HepG2 (cell line): ENCODE data around the gene POP7.

Experiments used
- DBP ChIP-seq: sonication (generic); formaldehyde crosslinking; IDR thresholded peaks from 2 replicates; pipeline ENCODE4 v1.4.0; 2020; ENCODE audit warnings: missing genetic modification reagents; ENCODE audit errors: not compliant biosample characterization
- EZH2 ChIP-seq: conservative IDR thresholded peaks from 2 replicates; pipeline ENCODE4 v1.6.1; 2012; ENCODE audit warnings: mild to moderate bottlenecking, low read depth, low read length, moderate library complexity
- JUNB ChIP-seq: sonication (generic); formaldehyde crosslinking; IDR thresholded peaks from 2 replicates; pipeline ENCODE4 v1.8.0; 2022; ENCODE audit warnings: missing genetic modification reagents, mild to moderate bottlenecking, borderline replicate concordance
- JUND ChIP-seq: sonication (generic); formaldehyde crosslinking; IDR thresholded peaks from 2 replicates; pipeline ENCODE4 v1.8.0; 2022; ENCODE audit warnings: mild to moderate bottlenecking, missing genetic modification reagents
- NFIC ChIP-seq: IDR thresholded peaks from 2 replicates; pipeline ENCODE4 v1.6.1; 2012; ENCODE audit warnings: mild to moderate bottlenecking, low read length, inconsistent platforms
- RNF2 ChIP-seq: fragments of 450-650 bp; conservative IDR thresholded peaks from 2 replicates; pipeline ENCODE4 v1.6.1; 2016; ENCODE audit warnings: low read depth
- SETDB1 ChIP-seq: sonication (generic); formaldehyde crosslinking; IDR thresholded peaks from 2 replicates; pipeline ENCODE4 v1.5.1; 2020; ENCODE audit warnings: missing genetic modification reagents, mild to moderate bottlenecking, borderline replicate concordance
- TP53 ChIP-seq: sonication (generic); formaldehyde crosslinking; conservative IDR thresholded peaks from 2 replicates; pipeline ENCODE4 v1.4.0; 2020; ENCODE audit warnings: missing genetic modification reagents
- ZNF777 ChIP-seq: sonication (generic); formaldehyde crosslinking; IDR thresholded peaks from 2 replicates; pipeline ENCODE4 v1.4.0; 2020; ENCODE audit warnings: missing genetic modification reagents
- TF ChIP-seq, protein P1 (sequence below): sonication (generic); formaldehyde crosslinking; IDR thresholded peaks from 2 replicates; pipeline ENCODE4 v1.5.0; 2020; ENCODE audit warnings: mild to moderate bottlenecking, missing genetic modification reagents, moderate library complexity

- TF ChIP-seq DBP (CRISPR knock-in tag) (no peak), TP53 (CRISPR knock-in tag) (0 out of 2 replicates have a peak, but pooled peaks have one; percentile 47), JUND (CRISPR knock-in tag) (no peak), SETDB1 (CRISPR knock-in tag) (no peak), ZNF777 (CRISPR knock-in tag) (no peak), JUNB (no peak), EZH2 (no peak), NFIC (no peak), RNF2 (no peak)
- TF ChIP-seq, protein P1, sequence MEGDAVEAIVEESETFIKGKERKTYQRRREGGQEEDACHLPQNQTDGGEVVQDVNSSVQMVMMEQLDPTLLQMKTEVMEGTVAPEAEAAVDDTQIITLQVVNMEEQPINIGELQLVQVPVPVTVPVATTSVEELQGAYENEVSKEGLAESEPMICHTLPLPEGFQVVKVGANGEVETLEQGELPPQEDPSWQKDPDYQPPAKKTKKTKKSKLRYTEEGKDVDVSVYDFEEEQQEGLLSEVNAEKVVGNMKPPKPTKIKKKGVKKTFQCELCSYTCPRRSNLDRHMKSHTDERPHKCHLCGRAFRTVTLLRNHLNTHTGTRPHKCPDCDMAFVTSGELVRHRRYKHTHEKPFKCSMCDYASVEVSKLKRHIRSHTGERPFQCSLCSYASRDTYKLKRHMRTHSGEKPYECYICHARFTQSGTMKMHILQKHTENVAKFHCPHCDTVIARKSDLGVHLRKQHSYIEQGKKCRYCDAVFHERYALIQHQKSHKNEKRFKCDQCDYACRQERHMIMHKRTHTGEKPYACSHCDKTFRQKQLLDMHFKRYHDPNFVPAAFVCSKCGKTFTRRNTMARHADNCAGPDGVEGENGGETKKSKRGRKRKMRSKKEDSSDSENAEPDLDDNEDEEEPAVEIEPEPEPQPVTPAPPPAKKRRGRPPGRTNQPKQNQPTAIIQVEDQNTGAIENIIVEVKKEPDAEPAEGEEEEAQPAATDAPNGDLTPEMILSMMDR (CRISPR knock-in tag): peak; percentile 98
Measured at GRCh38 chr7:100705320-100705752, 585 bp upstream of the POP7 start.
